Subcutaneous adipose tissue (tissue), 4 donors: Measurements from ENCODE around the gene LCN6. TPM values are rescaled to one million over a fixed set of nuclear protein-coding genes. Genes with fewer than 3 reads are reported as not detected.

ENCODE experiments used
- CTCF ChIP-seq: fragments of 450-650 bp; IDR thresholded peaks from one replicate; pipeline ENCODE4 v1.5.1; 2016; ENCODE audit warnings: low read depth, mild to moderate bottlenecking, control low read depth, antibody characterized with exemption, moderate library complexity
- total RNA-seq, 4 donors: library from RNA; depleted of rRNA; stranded (reverse); fragments of >200 nt; gene quantifications; one replicate each; pipeline ENCODE4 v1.1.0, GENCODE V29; 2016

Gene LCN6
- total RNA-seq, 4 donors from 2014 or later: 2.4 to 18.3 (median 7.9) TPM

- no peak for TF ChIP-seq CTCF
Measured at GRCh38 chr9:136705564-136705963, 42.8 kb downstream of the LCN6 start.

- TF ChIP-seq CTCF: no peak
Measured at GRCh38 chr9:136703276-136703860, 45.0 kb downstream of the LCN6 start.

GRCh38 chr9:136701668-136702053, 46.7 kb downstream of the LCN6 start:
- no peak for TF ChIP-seq CTCF

- TF ChIP-seq CTCF: no peak
Measured at GRCh38 chr9:136700959-136701667, 47.2 kb downstream of the LCN6 start.

- TF ChIP-seq CTCF: no peak
Measured at GRCh38 chr9:136700304-136700703, 48.0 kb downstream of the LCN6 start.

- TF ChIP-seq CTCF: no peak
Measured at GRCh38 chr9:136698635-136699246, 49.6 kb downstream of the LCN6 start.

GRCh38 chr9:136697821-136698526, 50.4 kb downstream of the LCN6 start:
- TF ChIP-seq CTCF: no peak
